GM12874 (cell line): ENCODE data around the gene ZMPSTE24.

ENCODE experiments used
- TF ChIP-seq, protein P1 (sequence below): IDR thresholded peaks from 2 replicates; pipeline ENCODE4 v1.5.1; 2011; ENCODE audit warnings: low read depth, mild to moderate bottlenecking, control low read depth, low read length, moderate library complexity; ENCODE audit not compliant: insufficient read depth

Gene ZMPSTE24

GRCh38 chr1:40305871-40306270, 47.8 kb downstream of the ZMPSTE24 start:
- TF ChIP-seq, protein P1, sequence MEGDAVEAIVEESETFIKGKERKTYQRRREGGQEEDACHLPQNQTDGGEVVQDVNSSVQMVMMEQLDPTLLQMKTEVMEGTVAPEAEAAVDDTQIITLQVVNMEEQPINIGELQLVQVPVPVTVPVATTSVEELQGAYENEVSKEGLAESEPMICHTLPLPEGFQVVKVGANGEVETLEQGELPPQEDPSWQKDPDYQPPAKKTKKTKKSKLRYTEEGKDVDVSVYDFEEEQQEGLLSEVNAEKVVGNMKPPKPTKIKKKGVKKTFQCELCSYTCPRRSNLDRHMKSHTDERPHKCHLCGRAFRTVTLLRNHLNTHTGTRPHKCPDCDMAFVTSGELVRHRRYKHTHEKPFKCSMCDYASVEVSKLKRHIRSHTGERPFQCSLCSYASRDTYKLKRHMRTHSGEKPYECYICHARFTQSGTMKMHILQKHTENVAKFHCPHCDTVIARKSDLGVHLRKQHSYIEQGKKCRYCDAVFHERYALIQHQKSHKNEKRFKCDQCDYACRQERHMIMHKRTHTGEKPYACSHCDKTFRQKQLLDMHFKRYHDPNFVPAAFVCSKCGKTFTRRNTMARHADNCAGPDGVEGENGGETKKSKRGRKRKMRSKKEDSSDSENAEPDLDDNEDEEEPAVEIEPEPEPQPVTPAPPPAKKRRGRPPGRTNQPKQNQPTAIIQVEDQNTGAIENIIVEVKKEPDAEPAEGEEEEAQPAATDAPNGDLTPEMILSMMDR: no peak

DNA sequence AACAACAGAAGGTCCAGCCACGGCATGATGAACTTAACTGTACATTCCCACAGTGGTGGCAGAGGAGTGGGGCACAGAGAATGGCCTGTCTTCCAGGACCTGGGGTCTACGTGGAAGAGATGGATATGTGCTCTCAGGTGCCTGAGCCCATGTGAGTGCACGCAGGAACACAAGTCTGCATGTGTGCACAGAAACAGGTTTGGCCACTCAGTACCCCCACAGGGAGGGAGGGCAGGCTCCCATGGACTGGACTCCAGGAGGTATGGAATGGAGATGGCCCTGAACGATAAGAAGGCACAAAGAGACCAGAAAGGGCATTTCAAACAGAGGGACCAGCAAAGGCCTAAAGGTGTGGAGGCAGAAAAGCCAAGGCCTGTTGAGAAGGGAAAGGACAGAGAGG, 48.3 kb downstream of the ZMPSTE24 start:
- TF ChIP-seq, protein P1: no peak

DNA sequence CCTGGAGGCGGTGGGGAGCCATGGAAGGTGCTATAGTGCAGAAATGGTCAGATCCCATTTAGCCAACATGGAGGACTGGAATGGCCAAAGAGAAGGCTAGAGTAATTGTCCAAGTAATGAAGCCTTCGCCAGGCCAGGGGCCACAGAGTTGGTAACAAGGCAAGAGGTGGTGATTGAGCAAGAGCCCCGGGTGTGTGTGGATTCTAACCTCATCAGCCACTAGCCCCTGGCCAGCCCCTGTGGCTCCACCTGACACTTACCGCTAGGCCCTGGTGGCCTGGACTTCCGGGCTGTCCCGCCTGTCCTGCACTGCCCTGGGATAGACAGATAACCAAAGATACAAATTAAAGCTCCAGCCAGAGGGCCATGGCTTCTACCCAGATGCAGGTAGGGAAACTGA, 49.1 kb downstream of the ZMPSTE24 start:
- TF ChIP-seq, protein P1: no peak

DNA sequence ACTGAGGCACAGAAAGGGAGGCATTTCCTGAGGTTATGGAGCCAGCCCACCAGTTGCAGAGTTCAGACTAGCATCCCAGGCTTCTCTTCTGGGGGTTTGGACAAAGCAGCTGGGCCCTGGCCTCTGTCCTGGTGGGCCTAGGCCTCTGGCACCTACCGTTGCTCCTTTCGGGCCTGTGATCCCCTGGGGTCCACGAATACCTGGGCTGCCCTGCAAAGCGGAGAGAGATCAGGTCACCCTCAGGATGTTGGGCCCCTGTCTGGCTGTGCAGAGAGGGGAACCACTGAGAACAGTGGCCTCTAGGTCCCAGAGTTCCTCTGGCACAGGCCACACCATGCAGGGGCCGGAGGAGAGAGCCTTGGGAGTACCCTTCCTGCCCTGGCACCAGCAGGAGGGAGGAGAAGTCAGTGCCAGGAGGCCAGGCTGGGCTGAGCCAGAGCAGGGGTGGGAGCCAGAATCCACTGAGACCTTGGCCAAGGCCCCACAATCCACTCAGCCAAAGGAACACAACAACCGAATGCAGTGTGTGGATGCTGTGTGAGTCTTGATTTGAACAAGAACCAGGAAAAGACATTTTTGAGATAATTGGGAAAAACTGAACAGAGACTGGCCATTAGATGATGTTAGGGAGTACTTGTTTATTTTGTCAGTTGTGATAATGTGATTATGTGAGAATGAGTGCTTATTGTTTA, 50.1 kb downstream of the ZMPSTE24 start:
- TF ChIP-seq, protein P1: no peak

GRCh38 chr1:40309374-40310128, 51.5 kb downstream of the ZMPSTE24 start:
- TF ChIP-seq, protein P1: no peak

GRCh38 chr1:40310129-40310461, 52.1 kb downstream of the ZMPSTE24 start:
- TF ChIP-seq, protein P1: no peak

DNA sequence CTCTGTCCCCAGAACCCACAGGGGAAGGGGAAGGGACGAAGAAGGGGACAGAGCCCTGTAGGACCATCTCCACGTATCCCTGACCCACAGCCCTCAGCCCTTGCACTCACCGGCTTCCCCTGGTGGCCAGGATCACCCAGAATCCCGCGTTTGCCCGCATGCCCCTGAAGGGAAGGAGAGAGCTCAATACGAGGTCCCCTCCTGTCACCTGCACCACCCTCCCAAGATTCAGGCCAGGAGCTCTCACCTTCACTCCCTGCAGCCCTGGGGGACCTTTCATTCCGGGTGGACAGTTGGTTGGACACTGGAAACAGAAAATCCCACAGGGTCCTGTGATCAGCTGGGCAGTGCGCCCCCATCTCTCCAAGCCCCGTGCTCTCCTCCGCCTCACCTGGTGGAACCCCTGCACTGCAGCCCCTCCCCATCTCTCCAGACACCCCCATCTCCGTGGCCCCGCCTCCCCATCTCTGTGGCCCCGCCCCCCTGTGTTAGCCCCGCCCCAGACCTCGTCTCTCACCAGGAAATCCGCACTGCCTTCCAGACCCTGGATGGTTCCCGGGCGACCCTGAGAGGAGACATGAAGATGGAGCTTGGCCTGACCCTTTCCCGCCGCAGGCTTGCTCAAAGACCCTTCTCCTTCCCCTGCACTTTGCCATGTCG, 53.1 kb downstream of the ZMPSTE24 start:
- TF ChIP-seq, protein P1: no peak
